HUES48 (cell line): ENCODE results near the gene ZNF630.
"Not testable (repeated sequence)": the region's sequence is repeated elsewhere in the genome, so short reads cannot be mapped to it uniquely, and the experiment has no call there.

Source experiments
- H3K27ac ChIP-seq: one replicate; pipeline ENCODE4 v1.7.0; 2013; ENCODE audit warnings: low read depth, low read length, inconsistent platforms
- H3K27me3 ChIP-seq: 2 replicates; pipeline ENCODE4 v1.6.1; 2013; ENCODE audit warnings: mild to moderate bottlenecking, low read length; ENCODE audit not compliant: control insufficient read depth, insufficient read depth
- H3K36me3 ChIP-seq: 2 replicates; pipeline ENCODE4 v1.6.1; 2013; ENCODE audit warnings: low read length; ENCODE audit not compliant: control insufficient read depth, insufficient read depth
- H3K4me1 ChIP-seq: 2 replicates; pipeline ENCODE4 v1.6.1; 2013; ENCODE audit warnings: mild to moderate bottlenecking, low read length; ENCODE audit not compliant: control insufficient read depth, insufficient read depth
- H3K4me3 ChIP-seq: 2 replicates; pipeline ENCODE4 v1.5.1; 2013; ENCODE audit warnings: mild to moderate bottlenecking, low read depth, low read length
- H3K9ac ChIP-seq: 2 replicates; pipeline ENCODE4 v1.6.1; 2013; ENCODE audit warnings: mild to moderate bottlenecking, low read depth, low read length, moderate library complexity
- H3K9me3 ChIP-seq: 2 replicates; pipeline ENCODE4 v1.6.1; 2013; ENCODE audit warnings: low read length; ENCODE audit not compliant: control insufficient read depth, insufficient read depth

The ZNF630 gene

DNA sequence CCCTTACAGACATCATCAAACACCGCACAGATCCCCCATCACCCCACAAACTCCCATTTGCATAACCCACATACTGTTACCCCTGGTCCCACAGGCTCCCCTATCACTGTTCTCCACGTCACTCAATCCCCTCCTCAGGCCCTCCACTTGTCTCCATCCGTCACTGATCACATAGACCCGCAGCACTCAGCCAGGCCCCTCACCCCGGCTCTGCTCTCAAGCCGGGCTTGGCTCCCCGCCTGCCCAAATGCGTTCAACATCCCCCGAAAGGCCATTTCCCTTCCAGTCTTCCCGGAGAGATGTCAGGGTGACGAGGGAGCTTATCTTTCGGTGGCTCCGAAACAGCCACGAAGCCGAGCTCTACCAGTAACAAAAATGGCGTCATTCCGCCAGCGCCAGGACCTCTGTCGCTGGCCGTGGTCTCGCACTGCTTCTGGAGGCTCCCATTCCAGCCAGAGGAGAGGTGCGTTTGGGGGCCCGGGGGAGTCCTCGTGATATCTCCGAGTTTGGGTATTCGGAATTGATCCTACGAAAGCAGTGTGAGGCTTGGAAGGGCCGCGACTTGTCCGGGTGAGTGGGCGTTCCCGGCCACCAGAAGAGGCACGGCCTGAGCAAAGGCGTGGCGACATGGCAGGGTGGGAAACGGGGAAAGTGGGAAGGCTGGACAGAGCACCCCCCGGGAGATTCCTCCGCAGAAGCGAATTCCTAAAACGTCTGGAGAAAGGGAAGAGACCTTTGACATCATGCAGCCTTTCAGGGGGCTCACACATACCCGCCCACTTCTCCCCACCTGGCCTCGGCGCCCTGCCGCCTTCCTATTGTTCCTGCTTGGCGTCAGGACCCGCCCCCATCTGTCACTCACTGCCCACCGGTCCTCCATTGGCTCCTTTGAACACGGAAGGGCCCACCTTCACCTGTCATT lies at the start of gene ZNF630:
TSS of gene ZNF630 (minus strand) at position 577 of the 922 bp plus-strand sequence. CDS start 4,754 bp downstream, outside the sequence.
- no peaks in the 10 kb centered on the region for H3K4me1 ChIP-seq
- H3K36me3 ChIP-seq, result no peaks in the 10 kb centered on the region
- H3K27ac ChIP-seq, result peak within 1 kb of the TSS; percentile 76
- H3K9me3 ChIP-seq, result peaks cover 37% of the 10 kb centered on the region
- H3K4me3 ChIP-seq, result peak within 1 kb of the TSS; percentile 79
- H3K27me3 ChIP-seq, result no peaks in the 10 kb centered on the region
- H3K9ac ChIP-seq, result peak within 1 kb of the TSS; percentile 57

DNA sequence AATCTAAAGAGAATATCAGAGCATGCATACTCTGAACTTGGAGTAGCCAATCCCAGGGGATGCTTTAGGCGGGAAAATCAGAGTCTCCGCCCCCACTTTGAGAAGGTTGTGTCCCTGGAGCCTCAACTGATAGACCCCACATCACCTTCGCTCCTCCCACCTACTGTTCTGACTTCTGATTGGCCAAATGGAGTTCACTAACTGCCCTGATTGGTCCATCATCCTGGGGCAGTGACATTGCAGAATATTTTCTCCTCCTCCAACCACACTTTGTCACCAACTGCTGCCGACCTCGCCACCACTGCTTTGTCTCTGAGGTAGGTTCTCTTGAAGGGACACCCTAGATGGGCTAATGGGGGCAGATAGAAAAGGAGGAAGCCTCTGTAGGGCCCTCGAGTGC lies 36.3 kb upstream of the ZNF630 start:
- Histone ChIP-seq H3K27me3 (no peaks in the 10 kb centered on the region), H3K9ac (no peak overlapping the region), H3K4me1 (no peaks in the 10 kb centered on the region)

DNA sequence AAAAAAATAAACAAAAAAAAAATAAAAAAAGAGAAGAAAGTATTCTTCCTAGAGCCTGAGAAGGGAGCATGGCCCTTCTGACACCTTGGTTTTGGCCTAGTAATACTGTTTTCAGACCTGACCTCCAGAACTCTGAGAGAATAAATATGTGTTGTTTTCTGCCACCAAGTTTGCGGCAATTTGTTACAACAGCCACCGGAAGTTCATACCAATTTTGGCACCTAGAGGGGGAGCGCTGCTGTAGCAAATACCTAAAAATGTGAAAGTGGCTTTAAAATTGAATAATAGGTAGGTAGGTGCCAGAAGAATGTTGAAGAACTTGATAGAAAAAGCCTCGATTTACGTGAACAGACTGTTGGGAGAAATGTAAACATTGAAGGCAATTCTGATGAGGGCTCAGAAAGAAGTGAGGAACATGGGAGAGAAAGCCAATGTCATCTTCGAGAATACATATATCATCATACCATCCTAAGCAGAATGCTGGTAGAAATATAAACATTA lies 31.5 kb upstream of the ZNF630 start:
- no peaks in the 10 kb centered on the region for H3K4me1 ChIP-seq
- no peak overlapping the region for H3K27ac ChIP-seq
- no peak overlapping the region for H3K4me3 ChIP-seq
- H3K36me3 ChIP-seq, result no peaks in the 10 kb centered on the region
- H3K9me3 ChIP-seq, result peaks cover 23% of the 10 kb centered on the region
- no peaks in the 10 kb centered on the region for H3K27me3 ChIP-seq
- no peak overlapping the region for H3K9ac ChIP-seq

More for the DNA sequence above, 36.3 kb upstream of the ZNF630 start:
- Histone ChIP-seq H3K36me3 (no peaks in the 10 kb centered on the region), H3K9me3 (peaks cover 14% of the 10 kb centered on the region), H3K27ac (no peak overlapping the region), H3K4me3 (no peak overlapping the region)

DNA sequence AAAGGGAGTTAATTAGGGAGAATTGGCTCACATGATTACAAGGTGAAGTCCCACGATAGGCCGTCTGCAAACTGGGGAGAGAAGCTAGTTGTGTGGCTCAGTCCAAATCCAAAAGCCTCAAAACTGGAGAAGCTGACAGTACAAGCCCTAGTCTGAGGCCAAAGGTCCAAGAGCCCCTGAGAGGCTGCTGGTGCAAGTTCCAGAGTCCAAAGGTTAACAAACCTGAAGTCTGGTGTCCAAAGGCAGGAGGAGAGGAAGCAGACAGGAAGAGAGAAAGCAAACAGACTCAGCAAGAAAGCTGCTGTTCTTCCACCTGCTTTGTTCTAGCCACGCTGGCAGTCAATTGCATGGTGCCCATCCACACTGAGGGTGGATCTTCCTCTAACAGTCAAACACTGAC lies 30.0 kb upstream of the ZNF630 start:
- Histone ChIP-seq H3K9ac (no peak overlapping the region), H3K4me3 (no peak overlapping the region), H3K36me3 (no peaks in the 10 kb centered on the region), H3K27ac (no peak overlapping the region), H3K27me3 (no peaks in the 10 kb centered on the region), H3K4me1 (no peaks in the 10 kb centered on the region), H3K9me3 (peaks cover 23% of the 10 kb centered on the region)

DNA sequence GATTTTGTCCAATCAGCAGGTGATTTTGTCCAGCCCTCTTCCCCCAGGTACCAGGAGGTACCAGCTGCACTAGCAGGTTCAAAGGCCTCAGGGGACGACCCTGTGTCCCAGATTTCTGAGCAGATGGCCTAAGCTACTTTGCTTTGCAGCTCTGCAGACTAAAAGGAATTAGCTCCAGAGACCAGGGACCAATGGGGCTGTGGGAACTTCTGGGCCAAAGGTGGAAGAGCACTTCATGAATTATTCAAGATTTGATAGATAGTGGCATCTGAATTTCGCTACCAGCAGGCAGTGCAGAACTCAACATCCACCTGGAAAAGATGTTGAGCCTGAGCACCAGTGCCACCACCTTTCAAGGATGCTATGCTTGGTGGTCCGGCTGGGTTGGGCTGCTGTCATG lies 21.1 kb upstream of the ZNF630 start:
- H3K9me3 ChIP-seq, result peaks cover 20% of the 10 kb centered on the region
- not testable (repeated sequence) for H3K4me1 ChIP-seq, H3K9ac ChIP-seq, H3K27me3 ChIP-seq, H3K36me3 ChIP-seq, H3K4me3 ChIP-seq, H3K27ac ChIP-seq

DNA sequence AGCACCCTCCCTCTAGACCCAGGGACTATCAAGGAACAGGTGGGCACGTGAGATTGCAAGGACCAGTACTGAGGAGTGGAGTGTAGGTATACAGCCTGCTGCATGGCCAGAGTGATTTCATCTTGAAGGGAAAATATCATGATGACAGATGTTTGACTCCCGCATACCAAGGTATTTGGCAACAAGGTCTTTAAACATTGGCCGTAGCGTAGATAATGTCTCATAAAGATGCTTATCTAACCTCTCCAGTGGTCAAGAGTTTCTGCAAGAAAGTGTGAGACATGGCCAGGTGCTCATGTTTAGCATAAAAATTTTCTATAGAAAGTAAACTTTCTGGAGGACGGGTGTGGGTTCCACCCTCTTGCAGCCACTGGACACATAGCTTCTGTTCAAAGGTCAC lies 18.7 kb upstream of the ZNF630 start:
- Histone ChIP-seq H3K4me1 (no peaks in the 10 kb centered on the region), H3K9me3 (peaks cover 29% of the 10 kb centered on the region), H3K27me3 (no peaks in the 10 kb centered on the region), H3K36me3 (no peaks in the 10 kb centered on the region), H3K4me3 (no peak overlapping the region), H3K9ac (no peak overlapping the region), H3K27ac (no peak overlapping the region)

DNA sequence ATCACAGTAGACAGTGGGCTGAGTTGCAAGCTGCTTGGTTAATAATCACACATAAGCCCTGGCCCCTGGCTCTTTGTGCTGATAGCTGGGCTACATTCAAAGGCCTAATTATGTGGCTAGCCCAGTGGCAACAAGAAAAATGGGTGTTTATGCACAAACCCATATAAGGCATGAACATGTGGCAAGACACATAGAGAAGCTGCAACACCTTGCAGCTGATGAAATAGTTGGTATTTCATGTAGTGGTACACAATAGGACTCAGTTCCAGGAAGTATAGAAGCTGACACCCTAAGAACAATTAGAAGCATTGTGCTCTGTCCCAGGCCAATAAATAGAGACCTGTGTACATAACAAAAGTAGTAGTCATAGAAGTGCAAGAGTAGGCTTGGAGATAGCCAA lies 14.6 kb upstream of the ZNF630 start:
- Histone ChIP-seq H3K27me3 (no peaks in the 10 kb centered on the region), H3K4me1 (no peaks in the 10 kb centered on the region), H3K9ac (no peak overlapping the region), H3K4me3 (no peak overlapping the region), H3K9me3 (peaks cover 40% of the 10 kb centered on the region), H3K27ac (no peak overlapping the region), H3K36me3 (no peaks in the 10 kb centered on the region)

DNA sequence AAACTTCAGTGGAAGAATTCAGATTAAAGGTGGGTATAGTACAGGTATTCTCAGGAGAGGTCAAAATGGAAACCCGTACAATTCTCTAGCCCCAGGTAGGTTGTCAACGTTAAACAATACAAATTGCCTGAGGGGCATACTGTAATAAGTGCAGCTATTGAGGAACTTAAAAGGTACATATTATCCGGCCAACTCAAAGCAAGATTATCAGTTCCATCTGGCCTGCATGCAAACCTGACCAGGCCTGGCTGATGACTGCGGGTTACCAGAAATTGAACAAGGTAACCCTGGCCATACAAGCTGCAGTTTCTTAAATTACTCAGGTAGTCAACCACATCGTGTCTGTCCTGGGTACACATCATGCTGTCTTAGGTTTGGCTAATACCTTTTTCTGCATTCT lies 12.3 kb upstream of the ZNF630 start:
- H3K27ac ChIP-seq, result no peak overlapping the region
- H3K36me3 ChIP-seq, result no peaks in the 10 kb centered on the region
- no peak overlapping the region for H3K9ac ChIP-seq
- H3K4me1 ChIP-seq, result no peaks in the 10 kb centered on the region
- no peaks in the 10 kb centered on the region for H3K27me3 ChIP-seq
- no peak overlapping the region for H3K4me3 ChIP-seq
- H3K9me3 ChIP-seq, result peaks cover 35% of the 10 kb centered on the region

DNA sequence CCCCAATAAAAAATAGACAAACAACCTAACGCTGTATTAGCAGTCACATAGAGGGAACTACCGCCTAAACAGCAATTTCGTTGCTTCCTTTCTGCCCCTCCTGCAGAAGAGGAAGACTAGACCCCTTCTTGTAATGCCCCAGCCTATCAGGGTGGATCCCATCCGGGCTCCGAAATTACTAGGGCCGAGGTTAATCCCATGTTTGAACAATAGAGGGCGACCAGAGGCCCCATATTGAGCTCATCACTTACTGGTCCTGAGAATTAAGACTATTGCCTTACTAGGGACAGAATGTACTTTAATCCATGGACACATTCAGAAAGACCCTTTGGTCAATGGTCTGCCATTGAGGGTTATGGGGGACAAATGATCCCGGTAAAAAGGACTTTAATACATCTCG lies 11.8 kb upstream of the ZNF630 start:
- Histone ChIP-seq H3K9me3 (peaks cover 30% of the 10 kb centered on the region; the same call in 1 of the 2 replicates), H3K27me3 (no peaks in the 10 kb centered on the region)

DNA sequence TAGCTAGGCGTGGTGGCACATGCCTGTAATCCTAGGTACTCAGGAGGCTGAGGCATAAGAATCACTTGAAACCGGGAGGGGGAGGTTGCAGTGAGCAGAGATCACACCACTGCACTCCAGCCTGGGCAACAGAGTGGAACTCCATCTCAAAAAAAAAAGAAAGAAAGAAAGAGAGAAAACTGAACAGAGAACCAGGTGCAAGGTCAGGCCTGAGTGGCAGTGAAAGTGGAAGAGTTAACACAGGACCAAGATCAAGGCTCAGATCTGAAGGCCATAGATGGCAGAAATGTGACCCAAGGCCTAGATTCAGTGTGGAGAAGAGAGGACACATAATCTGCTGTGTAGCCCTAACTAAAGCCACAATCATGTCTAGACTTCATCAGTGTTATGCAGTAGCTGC lies 4.9 kb upstream of the ZNF630 start:
- Histone ChIP-seq H3K27me3 (no peaks in the 10 kb centered on the region), H3K4me3 (no peak overlapping the region), H3K9ac (no peak overlapping the region), H3K27ac (no peak overlapping the region), H3K9me3 (peaks cover 21% of the 10 kb centered on the region), H3K4me1 (no peaks in the 10 kb centered on the region), H3K36me3 (no peaks in the 10 kb centered on the region)

More for the DNA sequence above, 11.8 kb upstream of the ZNF630 start:
- Histone ChIP-seq H3K4me1 (no peaks in the 10 kb centered on the region), H3K27ac (no peak overlapping the region), H3K4me3 (no peak overlapping the region), H3K9ac (no peak overlapping the region), H3K36me3 (no peaks in the 10 kb centered on the region)

DNA sequence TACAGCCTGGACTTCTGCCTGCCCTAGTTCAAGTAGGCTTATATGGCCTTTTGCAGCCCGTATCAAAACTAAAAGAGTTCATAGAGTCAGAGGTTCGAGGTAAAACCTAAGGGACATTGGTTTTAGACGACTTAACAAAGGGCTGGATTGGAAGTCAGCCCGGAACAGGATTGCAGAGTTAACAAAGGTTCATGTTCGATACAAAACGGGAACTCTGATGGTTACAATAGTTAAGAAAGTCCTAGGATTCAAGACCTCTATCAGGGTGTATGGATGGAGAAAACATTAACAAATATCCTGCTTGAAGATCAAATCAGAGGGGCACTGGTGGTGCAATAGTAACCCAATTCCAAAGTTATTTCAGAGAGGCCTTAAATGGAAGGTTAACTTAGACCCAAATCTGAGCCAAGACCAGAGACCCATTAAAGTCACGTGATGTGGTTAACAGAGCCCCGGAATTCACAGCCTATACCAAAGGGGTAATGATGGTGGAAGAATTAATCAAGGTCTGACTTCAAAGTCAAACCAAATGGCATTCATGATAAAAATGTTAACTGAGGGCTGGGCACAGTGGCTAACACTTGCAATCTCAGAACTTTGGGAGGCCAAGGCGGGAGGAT lies 656 bp upstream of the ZNF630 start:
- peaks cover 38% of the 10 kb centered on the region for H3K9me3 ChIP-seq
- no peak overlapping the region for H3K27ac ChIP-seq
- no peak overlapping the region for H3K9ac ChIP-seq
- H3K36me3 ChIP-seq, result no peaks in the 10 kb centered on the region
- H3K27me3 ChIP-seq, result no peaks in the 10 kb centered on the region
- no peaks in the 10 kb centered on the region for H3K4me1 ChIP-seq
- peak overlapping the region; percentile 79 for H3K4me3 ChIP-seq
